A673 (cell line): ENCODE results near the gene PTGER4. TPM values are rescaled to one million over a fixed set of nuclear protein-coding genes. Genes with fewer than 3 reads are reported as not detected.
"Not testable (repeated sequence)": the region's sequence is repeated elsewhere in the genome, so short reads cannot be mapped to it uniquely, and the experiment has no call there.

Source experiments
- BruUV-seq: library from RNA; stranded (reverse); fragments of 400-500 nt; replicated peaks from 2 replicates; lab custom pipeline; 2021; lab: Mats Ljungman, UMichigan
- CTCF ChIA-PET: fragments of 300-600 bp; sonication (Branson Sonifier 250); formaldehyde crosslinking; loops from one replicate; lab custom pipeline; 2022; ENCODE audit warnings: antibody characterized with exemption; lab: Charles Lee
- POLR2A ChIA-PET: fragments of 300-600 bp; sonication (Branson Sonifier 250); formaldehyde crosslinking; loops from one replicate; lab custom pipeline; 2022; ENCODE audit warnings: antibody characterized with exemption; ENCODE audit not compliant: low non-redundant PET; lab: Charles Lee
- DNase-seq: peaks from one replicate; pipeline ENCODE4 v3.0.0-alpha.2; 2015; ENCODE audit warnings: low spot score
- H3K27ac ChIP-seq: fragments of 200-600 bp; sonication (generic); 2 replicates; pipeline ENCODE4 v1.5.1; 2016; ENCODE audit warnings: mixed run types, low read depth, mild to moderate bottlenecking, mixed read lengths, antibody characterized with exemption, low read length; ENCODE audit not compliant: poor library complexity, severe bottlenecking
- H3K27me3 ChIP-seq: fragments of 200-600 bp; sonication (generic); replicated peaks from 2 replicates; pipeline ENCODE4 v1.6.1; 2017; ENCODE audit warnings: mixed run types, low read depth, mild to moderate bottlenecking, mixed read lengths, antibody characterized with exemption, low read length; ENCODE audit not compliant: insufficient read depth, poor library complexity
- H3K36me3 ChIP-seq: fragments of 200-600 bp; sonication (generic); 2 replicates; pipeline ENCODE4 v1.6.1; 2016; ENCODE audit warnings: mixed run types, mild to moderate bottlenecking, mixed read lengths, antibody characterized with exemption, low read length; ENCODE audit not compliant: insufficient read depth, poor library complexity, severe bottlenecking
- H3K4me1 ChIP-seq: fragments of 200-600 bp; sonication (generic); 2 replicates; pipeline ENCODE4 v1.6.1; 2017; ENCODE audit warnings: mixed run types, mild to moderate bottlenecking, mixed read lengths, antibody characterized with exemption, low read length; ENCODE audit not compliant: insufficient read depth, poor library complexity, severe bottlenecking
- H3K4me3 ChIP-seq: fragments of 200-600 bp; sonication (generic); 2 replicates; pipeline ENCODE4 v1.5.1; 2016; ENCODE audit warnings: low read depth, mixed run types, mild to moderate bottlenecking, mixed read lengths, low read length; ENCODE audit not compliant: poor library complexity, severe bottlenecking
- H3K9me3 ChIP-seq: fragments of 200-600 bp; sonication (generic); 2 replicates; pipeline ENCODE4 v1.6.1; 2016; ENCODE audit warnings: mixed run types, low read depth, mild to moderate bottlenecking, mixed read lengths, antibody characterized with exemption, low read length; ENCODE audit not compliant: poor library complexity, severe bottlenecking
- CTCF ChIP-seq: fragments of 300-800, 200-600 bp; sonication (generic); conservative IDR thresholded peaks from 2 replicates; pipeline ENCODE4 v1.5.1; 2017; ENCODE audit warnings: low read depth, mild to moderate bottlenecking, antibody characterized with exemption, low read length, moderate library complexity, mixed read lengths
- EZH2 ChIP-seq: fragments of 200-600 bp; sonication (generic); IDR thresholded peaks from 2 replicates; pipeline ENCODE4 v1.6.1; 2017; ENCODE audit warnings: borderline replicate concordance, low read depth, mild to moderate bottlenecking, mixed read lengths, antibody characterized with exemption, low read length; ENCODE audit not compliant: poor library complexity, severe bottlenecking
- intact Hi-C: fragments of 100-400 bp; cut with micrococcal nuclease; formaldehyde crosslinking; loops from one replicate; pipeline ENCODE4 v1.10.0; 2022; ENCODE audit not compliant: unreplicated experiment
- total RNA-seq: library from RNA; stranded (reverse); gene quantifications from 2 replicates; pipeline ENCODE4 v1.2.3, GENCODE V29; 2021

The PTGER4 gene
- total RNA-seq, 1 experiment from 2014 or later, result 2.1 TPM

- DNase-seq, result no peak
- BruUV-seq, result no TSS peak
- H3K4me1 ChIP-seq, result no peaks in the 10 kb centered on the region
- H3K36me3 ChIP-seq, result no peaks in the 10 kb centered on the region
- H3K27ac ChIP-seq, result no peak overlapping the region
- no peaks in the 10 kb centered on the region for H3K9me3 ChIP-seq
- POLR2A ChIA-PET, result interaction anchor here (0.7 kb wide), 1 partner anchor 147 kb away, joined by 4 read pairs; no protein-coding TSS in a partner anchor
- H3K27me3 ChIP-seq, result no peaks in the 10 kb centered on the region
- TF ChIP-seq EZH2 (no peak), CTCF (no peak)
- intact Hi-C loops, result no loop called here
- CTCF ChIA-PET, result no interaction called here
- H3K4me3 ChIP-seq, result no peak overlapping the region
Measured at GRCh38 chr5:40655138-40655537, 24.6 kb upstream of the PTGER4 start.

- H3K4me1 ChIP-seq, BruUV-seq, H3K27ac ChIP-seq, CTCF ChIA-PET, H3K4me3 ChIP-seq, DNase-seq, H3K36me3 ChIP-seq, POLR2A ChIA-PET, H3K27me3 ChIP-seq, intact Hi-C loops, H3K9me3 ChIP-seq: not testable (repeated sequence)
Measured at GRCh38 chr5:40656091-40656490, 23.6 kb upstream of the PTGER4 start.

- no peaks in the 10 kb centered on the region for H3K9me3 ChIP-seq
- no TSS peak for BruUV-seq
- H3K4me3 ChIP-seq, result no peak overlapping the region
- H3K4me1 ChIP-seq, result no peaks in the 10 kb centered on the region
- DNase-seq, result no peak
- ChIA-PET CTCF (no interaction called here), POLR2A (no interaction called here)
- no peak overlapping the region for H3K27ac ChIP-seq
- H3K36me3 ChIP-seq, result no peaks in the 10 kb centered on the region
- intact Hi-C loops, result no loop called here
- no peaks in the 10 kb centered on the region for H3K27me3 ChIP-seq
- no peak for TF ChIP-seq CTCF
Measured at GRCh38 chr5:40656766-40657165, 22.9 kb upstream of the PTGER4 start.

GRCh38 chr5:40660751-40661150, 19.0 kb upstream of the PTGER4 start:
- CTCF ChIA-PET, result no interaction called here
- H3K27ac ChIP-seq, result no peak overlapping the region
- intact Hi-C loops, result no loop called here
- DNase-seq, result no peak
- TF ChIP-seq EZH2 (no peak), CTCF (no peak)
- no peaks in the 10 kb centered on the region for H3K4me1 ChIP-seq
- POLR2A ChIA-PET, result no interaction called here
- H3K27me3 ChIP-seq, result no peaks in the 10 kb centered on the region
- BruUV-seq, result no TSS peak
- H3K9me3 ChIP-seq, result no peaks in the 10 kb centered on the region
- H3K36me3 ChIP-seq, result no peaks in the 10 kb centered on the region
- H3K4me3 ChIP-seq, result no peak overlapping the region
